ENCODE measurements around the gene CACNA2D1.
"Not testable (repeated sequence)": the region's sequence is repeated elsewhere in the genome, so short reads cannot be mapped to it uniquely, and the experiment has no call there.

CACNA2D1 gene

GRCh38 chr7:82172017-82172416 is 271.6 kb downstream of the CACNA2D1 start:
- no peak for DNase-seq (ENCODE audit: low read depth)

DNA sequence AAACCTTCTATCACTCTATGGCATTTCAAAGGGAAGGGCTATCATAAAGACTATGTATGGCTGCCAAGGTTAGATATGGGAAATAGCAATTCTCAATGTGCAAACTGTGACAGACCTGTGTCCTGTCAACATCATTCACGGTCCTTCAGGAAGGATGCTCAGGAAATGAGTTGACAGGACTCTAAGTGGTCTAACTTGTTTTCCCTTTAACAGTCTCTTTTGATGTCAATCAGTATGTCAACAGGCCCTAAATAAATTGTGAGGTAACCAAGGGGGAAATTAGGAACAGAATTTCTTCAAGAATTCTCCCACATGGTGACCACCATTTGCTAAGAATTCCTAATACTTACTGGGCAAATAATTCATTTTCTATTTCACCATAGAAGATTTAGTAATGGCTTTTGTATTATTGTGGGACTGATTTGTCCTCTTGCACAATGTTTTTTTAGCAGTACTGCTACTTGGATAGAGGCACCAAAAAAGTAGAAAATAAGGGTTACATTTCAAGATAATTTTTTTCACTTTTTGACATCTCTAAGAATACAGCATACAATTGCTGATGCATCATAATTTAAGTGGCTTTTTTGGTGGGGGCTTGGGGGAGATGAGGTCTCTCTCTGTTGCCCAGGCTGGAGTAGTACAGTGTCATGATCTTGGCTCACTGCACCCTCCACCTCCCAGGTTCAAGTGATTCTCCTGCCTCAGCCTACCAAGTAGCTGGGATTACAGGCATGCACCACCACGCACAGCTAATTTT is 275.8 kb downstream of the CACNA2D1 start:
- DNase-seq (ENCODE audit: low read depth) = no peak

- DNase-seq (ENCODE audit: low read depth) = no peak
Observed at GRCh38 chr7:82166260-82167015, 277.1 kb downstream of the CACNA2D1 start.

DNA sequence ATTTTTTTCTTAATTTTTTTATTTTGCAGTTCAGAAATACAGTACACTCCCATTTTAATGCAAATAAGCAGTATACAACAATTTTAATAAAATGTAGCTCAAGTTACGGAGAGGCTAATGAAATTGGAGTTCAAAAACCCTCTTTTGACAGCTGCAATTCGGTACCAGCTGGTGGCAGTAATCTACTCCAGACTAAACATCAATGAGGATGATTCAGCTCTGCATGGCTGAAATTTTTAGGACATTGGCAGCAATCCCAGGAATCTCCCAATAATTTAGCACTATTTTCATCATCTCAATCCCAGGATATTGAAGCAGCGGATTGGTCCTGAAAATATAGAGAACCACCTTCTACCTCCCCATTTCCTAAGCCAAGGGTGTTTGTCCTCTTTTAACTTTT is 278.8 kb downstream of the CACNA2D1 start:
- no peak for DNase-seq (ENCODE audit: low read depth)

GRCh38 chr7:82164410-82164809 is 279.2 kb downstream of the CACNA2D1 start:
- no peak for DNase-seq (ENCODE audit: low read depth)

- DNase-seq (ENCODE audit: low read depth) = no peak
Observed at GRCh38 chr7:82163586-82163985, 280.0 kb downstream of the CACNA2D1 start.

DNA sequence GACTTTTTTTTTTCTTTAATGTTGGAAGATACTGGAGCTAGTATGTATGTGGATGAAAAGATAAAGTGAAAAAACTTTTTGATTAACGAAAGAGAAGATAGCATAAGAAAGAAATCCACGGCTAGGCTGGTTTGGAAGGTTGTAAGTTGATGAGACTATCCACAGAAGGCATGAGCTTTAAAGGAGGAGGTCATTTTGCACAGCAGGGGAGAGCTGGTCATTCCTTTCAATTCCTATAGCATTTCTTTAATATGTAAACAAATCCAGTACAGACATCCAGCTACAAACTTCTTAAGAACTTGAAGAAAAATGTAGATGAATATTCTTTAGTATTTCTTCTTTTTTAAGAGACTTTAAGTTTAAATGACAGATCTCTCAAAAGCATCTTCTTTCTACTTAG is 281.3 kb downstream of the CACNA2D1 start:
- DNase-seq (ENCODE audit: low read depth) = no peak

GRCh38 chr7:82158327-82158726 is 285.2 kb downstream of the CACNA2D1 start:
- no peak for DNase-seq (ENCODE audit: low read depth)

DNA sequence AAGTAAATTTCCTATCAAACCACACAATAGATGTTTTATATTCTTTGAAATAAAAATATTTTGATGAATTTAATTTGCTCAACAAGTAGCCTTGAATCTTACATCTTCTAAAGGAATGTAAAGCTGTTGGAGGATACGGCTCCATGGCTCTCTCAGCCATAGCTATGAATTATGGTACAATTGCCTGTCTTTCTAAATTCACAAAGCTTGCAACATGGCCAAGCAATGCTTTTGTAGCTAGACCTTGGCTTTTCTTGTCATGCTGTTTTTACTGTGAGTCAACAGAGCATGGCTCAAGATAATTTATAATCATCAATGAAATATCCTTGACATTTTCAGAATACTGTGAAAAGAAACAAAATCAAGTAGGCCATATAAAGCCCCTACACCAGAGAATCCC is 286.7 kb downstream of the CACNA2D1 start:
- DNase-seq (ENCODE audit: low read depth) = no peak

DNA sequence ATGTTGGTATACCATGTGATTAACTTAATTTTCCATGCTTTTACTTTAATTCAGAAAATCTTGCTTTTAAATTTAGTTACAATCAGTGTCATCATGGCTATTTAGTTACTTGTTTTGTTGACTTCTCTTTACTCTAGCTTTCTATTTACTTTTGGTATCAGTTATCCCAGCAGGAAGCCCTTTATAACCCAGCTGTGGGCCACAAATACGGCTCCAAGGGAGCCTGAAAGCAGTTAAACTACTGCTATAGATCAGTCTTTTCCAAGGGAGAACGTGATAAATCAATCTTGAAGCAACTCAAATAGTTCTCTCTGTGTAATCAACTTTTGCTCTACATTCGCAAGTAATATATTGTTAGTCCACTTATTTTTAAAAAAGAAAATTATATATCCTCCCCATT is 287.4 kb downstream of the CACNA2D1 start:
- no peak for DNase-seq (ENCODE audit: low read depth)

DNA sequence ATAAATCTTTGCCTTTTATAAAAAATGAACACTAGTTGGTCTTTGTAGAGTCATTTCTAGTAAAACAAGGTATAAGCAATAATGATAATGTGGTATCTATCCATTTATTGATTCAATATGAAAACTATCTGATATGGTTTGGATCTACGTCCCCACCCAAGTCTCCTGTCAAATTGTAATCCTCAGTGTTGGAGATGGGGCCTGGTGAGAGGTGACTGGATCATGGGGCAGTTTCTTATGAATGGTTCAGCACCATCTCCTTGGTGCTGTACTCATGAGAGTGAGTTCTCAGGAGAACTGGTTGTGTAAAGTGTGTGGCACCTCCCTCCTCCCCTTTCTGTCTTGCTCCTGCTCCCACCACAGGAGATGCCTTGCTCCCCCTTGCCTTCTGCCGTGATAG is 288.8 kb downstream of the CACNA2D1 start:
- no peak for DNase-seq (ENCODE audit: low read depth)

GRCh38 chr7:82153776-82154175 is 289.8 kb downstream of the CACNA2D1 start:
- DNase-seq (ENCODE audit: low read depth) = no peak

- DNase-seq (ENCODE audit: low read depth) = no peak
Observed at GRCh38 chr7:82152858-82153257, 290.7 kb downstream of the CACNA2D1 start.

- DNase-seq (ENCODE audit: low read depth) = no peak
Observed at GRCh38 chr7:82146491-82146890, 297.1 kb downstream of the CACNA2D1 start.

- no peak for DNase-seq (ENCODE audit: low read depth)
Observed at GRCh38 chr7:82142263-82142864, 301.2 kb downstream of the CACNA2D1 start.

- no peak for DNase-seq (ENCODE audit: low read depth)
Observed at GRCh38 chr7:82141427-82141826, 302.1 kb downstream of the CACNA2D1 start.

- DNase-seq (ENCODE audit: low read depth) = not testable (repeated sequence)
Observed at GRCh38 chr7:82140608-82141007, 303.0 kb downstream of the CACNA2D1 start.

DNA sequence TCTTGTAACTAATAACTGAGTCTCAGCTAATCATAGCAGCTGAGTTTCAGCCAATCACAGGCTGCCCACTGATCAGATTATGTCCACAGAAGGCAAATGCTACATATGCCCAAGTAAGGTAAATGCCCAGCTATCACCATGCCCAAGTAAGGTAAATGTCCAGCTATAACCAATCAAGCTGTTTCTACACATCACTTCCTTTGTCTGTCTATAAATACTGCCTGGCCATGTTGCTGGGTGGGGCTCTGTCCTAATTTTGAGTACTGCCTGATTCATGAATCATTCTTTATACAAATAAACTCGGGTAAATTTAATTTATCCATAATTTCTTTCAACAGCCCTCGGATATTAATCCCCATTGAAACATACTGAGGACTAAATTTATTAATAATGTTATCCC is 312.4 kb downstream of the CACNA2D1 start:
- no peak for DNase-seq (ENCODE audit: low read depth)

- no peak for DNase-seq (ENCODE audit: low read depth)
Observed at GRCh38 chr7:82129091-82129490, 314.5 kb downstream of the CACNA2D1 start.

DNA sequence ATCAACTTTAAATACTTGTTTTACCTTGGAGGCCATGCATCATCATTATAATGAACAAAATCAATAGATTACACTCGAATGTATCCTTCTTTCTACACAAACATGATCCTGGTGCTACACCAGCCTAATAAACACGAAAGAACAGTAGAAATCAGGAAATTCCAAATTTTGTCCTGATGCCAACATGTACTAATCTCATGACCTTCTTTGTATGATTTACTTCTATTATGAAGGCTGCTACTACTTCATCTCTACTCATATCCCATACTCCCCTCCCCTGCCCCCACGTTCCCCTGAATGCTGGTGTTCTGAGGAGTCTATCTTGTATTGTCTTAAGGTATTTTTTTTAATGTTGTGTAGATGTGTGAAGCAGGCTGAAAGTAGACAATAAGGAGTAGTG is 315.0 kb downstream of the CACNA2D1 start:
- DNase-seq (ENCODE audit: low read depth) = no peak

DNA sequence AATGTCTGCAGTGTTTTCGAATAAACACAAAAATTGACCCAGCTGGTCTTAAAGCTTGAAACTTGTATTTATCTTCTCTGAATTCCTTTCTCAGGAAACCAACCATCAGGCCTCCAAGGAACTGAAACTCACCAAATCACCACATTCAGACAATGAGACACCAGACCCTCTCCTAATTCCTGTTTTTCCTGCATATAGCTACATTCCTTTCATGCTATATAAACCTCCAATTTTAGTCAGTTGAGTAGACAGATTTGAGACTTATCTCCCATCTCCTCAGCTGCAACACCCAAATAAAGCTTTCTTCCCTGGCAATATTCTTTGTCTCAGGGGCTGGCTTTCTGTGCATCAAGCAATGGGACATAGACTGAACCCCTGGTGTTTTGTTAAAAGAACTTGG is 317.0 kb downstream of the CACNA2D1 start:
- DNase-seq (ENCODE audit: low read depth) = no peak

- DNase-seq (ENCODE audit: low read depth) = no peak
Observed at GRCh38 chr7:82124445-82124844, 319.1 kb downstream of the CACNA2D1 start.

GRCh38 chr7:82122275-82122674 is 321.3 kb downstream of the CACNA2D1 start:
- DNase-seq (ENCODE audit: low read depth) = no peak
